ENCODE results near the gene LNPEP.

The LNPEP gene

GRCh38 chr5:97004423-97005060 lies 68.7 kb downstream of the LNPEP start:
- DNase-seq = no peak

GRCh38 chr5:97006454-97007060 lies 70.7 kb downstream of the LNPEP start:
- no peak for DNase-seq

DNA sequence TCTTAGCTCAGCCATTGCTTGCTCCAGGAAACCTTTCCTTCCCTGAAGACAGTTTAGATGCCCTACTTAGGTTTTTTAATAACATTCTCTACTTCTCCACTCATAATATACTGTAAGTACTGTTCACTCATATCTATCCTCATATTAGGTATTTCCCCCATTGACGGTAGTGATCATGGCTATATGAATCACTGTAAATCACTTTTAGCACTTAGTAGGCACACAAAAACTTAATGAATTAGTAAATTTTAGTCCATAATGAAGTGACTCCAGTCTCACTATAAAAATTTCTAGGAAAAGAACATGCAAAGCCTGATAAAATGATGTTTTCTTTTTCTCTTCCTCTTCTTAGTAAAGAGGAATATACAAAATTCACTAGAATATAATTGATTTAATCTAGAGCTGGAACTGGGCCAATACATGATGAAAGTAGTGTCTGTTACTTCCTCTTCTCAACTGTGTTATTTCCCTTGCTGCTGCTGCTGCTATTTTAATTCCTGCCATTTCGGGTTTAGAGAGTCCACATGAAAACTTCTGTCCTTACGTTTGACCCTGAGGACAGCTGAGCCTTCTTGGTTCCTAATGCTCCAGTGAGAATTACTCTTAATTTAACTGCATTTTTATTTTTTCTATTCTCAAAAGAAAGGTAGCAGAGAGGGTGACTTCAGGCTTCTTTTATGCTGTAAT lies 73.5 kb downstream of the LNPEP start:
- no peak for DNase-seq

- no peak for DNase-seq
Measured at GRCh38 chr5:97009921-97010320, 74.0 kb downstream of the LNPEP start.

GRCh38 chr5:97010606-97011005 lies 74.7 kb downstream of the LNPEP start:
- no peak for DNase-seq

DNA sequence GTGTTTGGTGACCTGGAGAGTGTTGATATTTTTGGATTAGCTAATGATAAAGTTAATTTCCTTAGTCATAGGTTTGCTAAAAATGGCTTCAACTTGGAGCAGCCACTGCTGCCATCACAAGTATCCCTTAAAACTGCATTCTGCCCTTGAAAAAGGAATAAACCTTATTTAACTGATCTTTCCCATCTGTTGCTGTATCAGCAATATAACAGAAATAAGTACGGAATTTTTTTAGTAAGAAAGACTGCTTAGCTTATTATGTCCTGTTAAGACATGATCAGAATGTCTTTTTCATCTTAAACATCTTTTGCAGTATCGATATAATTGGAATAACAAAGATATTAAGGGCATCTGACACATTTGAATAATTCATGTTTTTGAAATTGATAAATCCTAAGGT lies 75.7 kb downstream of the LNPEP start:
- DNase-seq = no peak

DNA sequence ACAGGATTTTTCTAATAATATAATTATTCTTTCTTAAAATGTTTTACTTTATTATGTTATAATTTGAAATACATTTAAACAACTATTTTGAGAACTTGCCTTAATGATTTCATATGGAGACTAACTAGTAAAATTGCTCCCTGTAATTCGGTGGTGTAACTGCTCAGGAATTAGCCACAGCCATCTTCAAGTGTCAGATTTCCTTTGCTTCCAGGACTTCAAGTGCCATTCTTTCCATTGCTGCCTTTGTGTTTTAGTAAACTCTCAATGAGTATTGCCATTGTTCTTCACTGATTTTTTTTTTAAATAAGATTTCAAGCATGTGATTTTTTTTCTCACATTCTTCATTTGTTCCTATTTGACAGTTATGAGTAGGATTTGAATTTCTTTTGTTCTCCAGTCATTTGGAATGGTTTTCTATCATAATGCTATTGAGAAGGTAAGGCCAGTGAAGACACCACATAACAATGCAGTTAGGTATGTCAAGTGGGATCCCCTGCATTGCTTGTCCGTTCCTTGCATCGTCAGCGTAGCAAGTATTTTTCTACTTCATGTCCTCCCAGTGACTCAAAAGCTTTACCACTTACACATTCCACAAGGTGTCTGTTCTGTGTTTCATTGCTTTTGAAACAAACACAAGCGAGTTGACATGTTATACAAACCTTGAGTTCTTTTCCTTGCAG lies 83.7 kb downstream of the LNPEP start:
- no peak for DNase-seq

- no peak for DNase-seq
Measured at GRCh38 chr5:97021416-97021815, 85.5 kb downstream of the LNPEP start.

GRCh38 chr5:97022898-97023297 lies 87.0 kb downstream of the LNPEP start:
- DNase-seq = no peak

GRCh38 chr5:97026721-97027120 lies 90.8 kb downstream of the LNPEP start:
- no peak for DNase-seq

- peak; percentile 13 for DNase-seq
Measured at GRCh38 chr5:97037819-97038218, 101.9 kb downstream of the LNPEP start.

DNA sequence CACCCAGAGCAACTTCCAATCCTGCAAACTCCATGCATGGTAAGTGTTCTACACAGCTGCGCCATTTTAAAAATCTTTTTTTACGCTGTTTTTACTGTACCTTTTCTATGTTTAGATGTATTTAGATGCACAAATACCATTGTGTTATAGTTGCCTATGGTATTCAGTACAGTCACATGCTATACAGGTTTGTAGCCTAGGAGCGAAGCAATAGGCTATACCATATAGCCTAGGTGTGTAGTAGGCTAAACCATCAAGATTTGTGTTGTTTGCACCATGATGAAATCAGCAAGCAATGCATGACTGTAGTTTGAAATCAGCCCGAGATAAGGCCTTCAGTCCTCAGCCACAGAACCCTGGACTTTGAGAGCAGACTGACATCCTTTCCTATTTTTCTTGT lies 105.4 kb downstream of the LNPEP start:
- DNase-seq = no peak

DNA sequence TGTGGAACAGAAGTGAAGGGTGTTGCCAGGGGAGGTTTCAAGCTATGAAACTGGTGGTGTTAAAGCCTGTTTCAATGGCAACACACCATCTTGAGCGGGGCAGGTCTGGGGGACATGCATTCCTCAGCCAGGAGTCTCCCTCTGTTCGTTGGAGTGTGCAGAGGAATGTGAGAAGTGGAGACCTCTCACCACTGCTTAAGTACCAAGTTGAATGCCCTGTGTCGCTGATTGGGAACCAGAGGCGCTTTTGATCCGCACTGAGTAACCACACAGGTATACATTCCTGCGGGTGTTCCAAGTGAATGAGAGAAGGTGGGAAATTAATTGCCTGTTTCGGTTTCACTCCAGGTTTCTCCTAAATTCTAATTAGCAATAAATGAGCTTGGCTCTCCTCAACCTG lies 107.1 kb downstream of the LNPEP start:
- DNase-seq = no peak

DNA sequence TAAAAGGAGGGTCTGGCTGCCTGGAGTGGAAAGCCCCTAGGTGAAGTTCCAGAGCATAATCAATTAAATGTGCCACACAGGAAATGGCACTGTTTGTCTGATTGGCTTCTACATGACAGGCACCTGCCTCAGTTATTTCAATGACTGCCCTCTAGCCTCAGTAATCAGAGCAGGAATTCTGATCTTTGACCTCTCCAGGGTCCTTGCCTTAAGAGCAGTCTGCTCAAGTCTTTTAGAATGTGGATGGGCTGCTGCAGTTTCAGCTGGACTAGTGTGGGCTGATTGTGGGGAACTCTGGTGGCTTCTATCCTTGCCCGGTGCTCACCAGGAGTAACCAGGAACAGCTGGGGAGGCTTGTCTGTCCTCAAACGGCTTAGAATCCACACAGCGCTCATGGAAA lies 107.6 kb downstream of the LNPEP start:
- no peak for DNase-seq

DNA sequence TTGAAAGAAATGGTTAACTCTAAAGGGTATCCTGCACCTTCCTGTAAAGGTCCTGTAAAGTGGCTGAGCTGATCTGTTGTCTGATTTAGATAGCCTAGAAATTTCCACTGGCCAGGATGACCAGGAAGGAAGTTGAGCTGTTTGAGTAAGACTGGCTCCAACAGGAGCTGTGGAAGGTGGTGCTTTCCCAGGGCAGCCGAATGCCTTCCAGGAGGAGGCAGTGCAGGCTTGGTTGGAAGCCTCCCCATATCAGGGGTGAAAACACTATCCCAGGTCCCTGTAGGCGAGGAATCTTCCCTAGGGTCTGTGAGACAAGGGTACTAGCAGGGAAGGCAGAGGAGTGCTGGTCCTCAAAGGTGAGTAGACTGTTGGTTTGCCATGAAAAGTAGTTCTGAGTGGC lies 108.2 kb downstream of the LNPEP start:
- DNase-seq = no peak

- DNase-seq = no peak
Measured at GRCh38 chr5:97046270-97046982, 110.5 kb downstream of the LNPEP start.

GRCh38 chr5:97047076-97047475 lies 111.2 kb downstream of the LNPEP start:
- DNase-seq = no peak

GRCh38 chr5:97049175-97049574 lies 113.3 kb downstream of the LNPEP start:
- DNase-seq = no peak

DNA sequence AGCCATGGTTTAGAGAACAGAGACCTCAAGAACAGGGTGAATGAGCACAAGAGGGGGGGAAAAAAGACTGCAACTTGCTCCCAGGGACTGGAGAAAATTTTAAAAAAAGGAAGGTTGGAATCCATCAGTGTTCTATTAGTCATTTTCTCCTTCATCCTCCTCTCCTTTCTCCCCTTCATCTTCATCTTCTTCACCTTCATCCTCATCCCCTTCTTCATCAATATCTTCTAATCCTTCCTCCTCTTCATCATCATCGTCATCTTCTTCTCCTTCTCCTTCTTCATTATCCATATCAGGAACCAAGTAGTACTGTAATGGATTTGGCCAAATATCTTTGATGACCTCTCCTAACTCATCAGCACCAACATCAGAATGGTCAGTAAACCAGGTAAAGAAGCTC lies 120.4 kb downstream of the LNPEP start:
- DNase-seq = no peak

DNA sequence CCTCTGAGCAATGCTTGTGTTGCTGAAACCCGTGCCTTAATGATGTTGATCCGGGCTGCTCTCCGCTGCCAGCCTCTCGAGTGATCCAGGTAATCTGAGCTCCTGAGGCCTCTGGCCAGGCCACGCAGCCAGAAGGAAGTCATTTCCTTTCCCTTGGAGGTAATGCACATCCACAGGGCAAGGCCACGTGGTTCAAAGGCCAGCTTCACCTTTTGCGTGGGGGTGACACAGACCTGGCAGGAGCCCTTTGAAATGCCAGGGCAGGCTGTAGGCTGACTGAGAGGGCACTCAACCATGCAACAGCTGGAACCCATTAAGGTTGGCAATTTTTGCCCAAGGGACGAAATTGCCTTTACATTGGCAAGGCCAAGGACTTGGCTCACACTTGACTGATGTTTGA lies 126.2 kb downstream of the LNPEP start:
- no peak for DNase-seq

DNA sequence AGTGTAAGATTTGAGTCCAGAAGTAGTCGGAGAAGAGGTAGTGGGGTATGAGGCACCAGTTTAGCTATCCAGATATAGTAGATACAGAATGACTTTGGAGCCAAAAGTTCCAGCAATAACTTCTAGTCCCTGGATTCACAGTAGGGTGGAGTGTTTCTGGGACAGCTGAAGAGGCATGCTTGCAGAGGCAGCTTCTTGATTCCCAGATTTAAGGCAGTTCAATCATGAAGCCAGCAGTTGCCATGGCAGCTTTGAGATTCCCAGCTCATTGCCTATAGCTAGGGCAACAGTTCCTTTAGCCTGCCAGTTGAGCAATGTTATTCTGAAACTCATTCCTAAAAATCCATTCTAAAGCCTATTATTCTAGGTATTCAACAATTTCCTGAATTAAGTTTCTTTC lies 127.4 kb downstream of the LNPEP start:
- DNase-seq = no peak

GRCh38 chr5:97065475-97065874 lies 129.6 kb downstream of the LNPEP start:
- no peak for DNase-seq

DNA sequence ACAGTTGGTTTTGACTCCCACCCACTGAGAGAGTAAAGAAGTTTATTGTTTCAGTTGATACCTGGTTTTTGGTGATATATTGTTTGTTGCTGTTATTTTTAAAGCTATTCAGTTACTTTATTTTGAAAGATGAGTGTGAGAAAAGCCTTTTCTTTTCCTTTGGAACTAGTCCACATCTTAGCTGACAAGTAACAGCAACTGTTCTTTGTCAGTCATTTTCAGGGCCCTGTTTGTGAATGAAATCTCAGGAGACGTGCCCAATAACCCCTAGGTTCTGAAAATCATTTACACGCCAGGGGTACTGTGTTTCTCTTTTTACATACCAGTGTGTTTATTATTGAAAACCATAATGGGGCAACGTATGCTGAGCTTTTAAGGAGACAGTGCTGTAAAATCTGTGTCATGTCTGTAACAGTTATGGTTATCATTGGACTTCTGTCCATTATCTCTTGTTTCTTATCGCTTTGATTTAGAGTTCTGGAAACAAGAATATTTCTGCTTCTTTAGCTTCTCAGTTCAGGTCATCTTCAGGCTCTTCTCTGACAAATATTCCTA lies 131.5 kb downstream of the LNPEP start:
- no peak for DNase-seq
